Osteocyte (in vitro differentiated cells): ENCODE data around the gene DDI2. TPM values are rescaled to one million over a fixed set of nuclear protein-coding genes. Genes with fewer than 3 reads are reported as not detected.

Experiments used
- DNase-seq: peaks from one replicate; pipeline ENCODE4 v3.0.0; 2021; ENCODE audit warnings: mixed read lengths; ENCODE audit not compliant: unreplicated experiment; ENCODE audit errors: extremely low spot score
- H3K27ac Mint-ChIP-seq: one replicate; pipeline ENCODE4 v1.8.0; 2021; ENCODE audit warnings: mild to moderate bottlenecking, mixed read lengths; ENCODE audit not compliant: unreplicated experiment
- H3K27me3 Mint-ChIP-seq: one replicate; pipeline ENCODE4 v1.8.0; 2021; ENCODE audit warnings: mixed read lengths; ENCODE audit not compliant: unreplicated experiment
- H3K36me3 Mint-ChIP-seq: one replicate; pipeline ENCODE4 v1.8.0; 2021; ENCODE audit warnings: mixed read lengths; ENCODE audit not compliant: unreplicated experiment
- H3K4me1 Mint-ChIP-seq: one replicate; pipeline ENCODE4 v1.8.0; 2021; ENCODE audit warnings: mixed read lengths; ENCODE audit not compliant: unreplicated experiment
- H3K4me3 Mint-ChIP-seq: one replicate; pipeline ENCODE4 v1.8.0; 2021; ENCODE audit warnings: mild to moderate bottlenecking, moderate library complexity, mixed read lengths; ENCODE audit not compliant: unreplicated experiment
- H3K9me3 Mint-ChIP-seq: one replicate; pipeline ENCODE4 v1.8.0; 2021; ENCODE audit warnings: mixed read lengths; ENCODE audit not compliant: unreplicated experiment
- total RNA-seq: library from RNA; stranded (reverse); gene quantifications from 2 replicates; pipeline ENCODE4 v1.2.1, GENCODE V29; 2021
- TF ChIP-seq, protein P1 (sequence below): fragments of 200-600 bp; sonication (generic); IDR thresholded peaks from 2 replicates; pipeline ENCODE4 v1.5.0; 2021; ENCODE audit warnings: antibody characterized with exemption, mild to moderate bottlenecking, moderate library complexity

Gene DDI2
- total RNA-seq, 1 donor from 2014 or later, result 23.4 TPM

DNA sequence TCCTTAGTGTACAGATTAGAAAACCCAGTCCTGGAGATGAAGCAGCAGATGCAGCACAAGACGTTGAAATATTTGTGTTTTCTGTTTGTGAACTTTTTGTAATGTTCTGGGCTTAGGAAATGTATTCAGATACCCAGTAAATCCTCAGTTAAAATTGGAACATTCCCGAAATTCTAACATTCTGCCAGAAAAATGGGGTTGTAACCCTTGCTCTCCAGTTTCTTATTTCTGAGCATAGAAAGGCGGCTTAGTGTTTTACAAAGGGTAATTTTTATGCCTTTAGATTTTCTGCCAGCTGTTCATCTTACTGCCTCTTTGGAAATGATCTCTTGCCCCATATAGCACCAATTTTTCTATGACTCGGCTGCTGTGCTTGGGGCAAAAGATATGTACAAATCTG lies 20.6 kb downstream of the DDI2 start:
- Mint-ChIP-seq H3K27ac (no peak overlapping the region), H3K4me3 (no peak overlapping the region), H3K27me3 (no peaks in the 10 kb centered on the region), H3K4me1 (no peaks in the 10 kb centered on the region), H3K36me3 (peaks cover 41% of the 10 kb centered on the region), H3K9me3 (no peaks in the 10 kb centered on the region)
- no peak for DNase-seq
- TF ChIP-seq, protein P1, sequence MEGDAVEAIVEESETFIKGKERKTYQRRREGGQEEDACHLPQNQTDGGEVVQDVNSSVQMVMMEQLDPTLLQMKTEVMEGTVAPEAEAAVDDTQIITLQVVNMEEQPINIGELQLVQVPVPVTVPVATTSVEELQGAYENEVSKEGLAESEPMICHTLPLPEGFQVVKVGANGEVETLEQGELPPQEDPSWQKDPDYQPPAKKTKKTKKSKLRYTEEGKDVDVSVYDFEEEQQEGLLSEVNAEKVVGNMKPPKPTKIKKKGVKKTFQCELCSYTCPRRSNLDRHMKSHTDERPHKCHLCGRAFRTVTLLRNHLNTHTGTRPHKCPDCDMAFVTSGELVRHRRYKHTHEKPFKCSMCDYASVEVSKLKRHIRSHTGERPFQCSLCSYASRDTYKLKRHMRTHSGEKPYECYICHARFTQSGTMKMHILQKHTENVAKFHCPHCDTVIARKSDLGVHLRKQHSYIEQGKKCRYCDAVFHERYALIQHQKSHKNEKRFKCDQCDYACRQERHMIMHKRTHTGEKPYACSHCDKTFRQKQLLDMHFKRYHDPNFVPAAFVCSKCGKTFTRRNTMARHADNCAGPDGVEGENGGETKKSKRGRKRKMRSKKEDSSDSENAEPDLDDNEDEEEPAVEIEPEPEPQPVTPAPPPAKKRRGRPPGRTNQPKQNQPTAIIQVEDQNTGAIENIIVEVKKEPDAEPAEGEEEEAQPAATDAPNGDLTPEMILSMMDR, result no peak

DNA sequence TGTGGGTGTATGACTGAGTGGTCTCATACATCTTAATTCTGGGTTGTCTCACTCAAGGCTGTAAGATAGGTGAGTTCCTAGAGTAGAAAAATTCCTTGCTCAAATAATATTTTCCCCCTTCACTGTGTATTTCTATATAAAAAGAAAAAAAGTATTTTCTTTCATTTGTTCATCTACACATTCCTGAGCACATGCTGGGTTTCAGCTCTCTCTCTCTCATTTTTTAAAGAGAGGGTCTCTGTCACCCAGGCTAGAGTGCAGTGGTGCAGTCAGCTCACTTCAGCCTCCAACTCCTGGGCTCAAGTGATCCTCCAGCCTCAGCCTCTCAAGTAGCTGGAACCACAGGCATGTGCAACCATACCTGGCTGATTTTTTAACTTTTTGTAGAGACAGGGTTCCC lies 22.0 kb downstream of the DDI2 start:
- no peak for DNase-seq
- no peaks in the 10 kb centered on the region for H3K9me3 Mint-ChIP-seq
- TF ChIP-seq, protein P1, result no peak
- H3K27ac Mint-ChIP-seq, result no peak overlapping the region
- H3K36me3 Mint-ChIP-seq, result peaks cover 44% of the 10 kb centered on the region
- H3K4me1 Mint-ChIP-seq, result no peaks in the 10 kb centered on the region
- no peaks in the 10 kb centered on the region for H3K27me3 Mint-ChIP-seq
- H3K4me3 Mint-ChIP-seq, result no peak overlapping the region

DNA sequence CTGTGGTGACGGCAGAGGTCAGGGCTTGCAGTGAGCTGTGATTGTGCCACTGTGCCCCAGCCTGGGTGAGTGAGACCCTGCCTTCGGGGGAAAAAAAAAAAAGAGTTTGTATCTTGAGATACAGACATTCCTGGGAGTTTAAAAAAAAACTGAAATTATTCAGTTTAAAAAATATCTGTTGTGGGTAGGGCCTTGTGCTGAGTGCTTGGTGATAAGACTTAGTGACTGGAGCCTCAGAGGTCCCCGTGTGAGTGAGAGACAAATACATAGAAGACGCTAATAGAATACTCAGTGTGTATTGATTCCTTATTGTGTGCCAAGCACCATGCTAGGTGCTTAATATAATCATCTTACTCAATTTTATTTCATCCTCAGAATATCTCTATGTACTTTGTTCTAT lies 22.7 kb downstream of the DDI2 start:
- TF ChIP-seq, protein P1, result no peak
- no peak overlapping the region for H3K27ac Mint-ChIP-seq
- no peaks in the 10 kb centered on the region for H3K4me1 Mint-ChIP-seq
- H3K9me3 Mint-ChIP-seq, result no peaks in the 10 kb centered on the region
- H3K36me3 Mint-ChIP-seq, result peaks cover 41% of the 10 kb centered on the region
- no peak overlapping the region for H3K4me3 Mint-ChIP-seq
- no peak for DNase-seq
- H3K27me3 Mint-ChIP-seq, result no peaks in the 10 kb centered on the region

DNA sequence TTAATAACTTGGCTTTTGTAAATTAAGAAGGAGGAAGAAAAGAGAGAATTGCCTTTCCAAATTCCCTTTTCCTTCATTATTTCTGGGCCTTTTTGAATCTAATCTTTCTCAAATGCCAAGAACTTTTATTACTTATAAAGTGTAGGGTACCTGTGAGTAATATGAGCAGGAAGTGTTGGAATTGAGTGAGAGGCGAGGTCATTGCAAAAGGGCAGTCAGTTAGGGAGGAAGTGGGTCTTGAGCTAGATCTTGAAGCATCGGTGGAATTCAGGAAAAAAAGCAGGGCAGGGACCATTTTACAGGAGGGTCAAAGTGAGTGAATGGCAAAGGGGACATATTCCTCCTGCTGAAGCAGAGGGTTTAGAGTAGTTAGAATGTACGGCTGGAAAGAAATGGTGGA lies 23.4 kb downstream of the DDI2 start:
- H3K27me3 Mint-ChIP-seq, result no peaks in the 10 kb centered on the region
- H3K36me3 Mint-ChIP-seq, result peaks cover 44% of the 10 kb centered on the region
- H3K4me3 Mint-ChIP-seq, result no peak overlapping the region
- TF ChIP-seq, protein P1, result no peak
- no peaks in the 10 kb centered on the region for H3K4me1 Mint-ChIP-seq
- no peak overlapping the region for H3K27ac Mint-ChIP-seq
- no peak for DNase-seq
- no peaks in the 10 kb centered on the region for H3K9me3 Mint-ChIP-seq

DNA sequence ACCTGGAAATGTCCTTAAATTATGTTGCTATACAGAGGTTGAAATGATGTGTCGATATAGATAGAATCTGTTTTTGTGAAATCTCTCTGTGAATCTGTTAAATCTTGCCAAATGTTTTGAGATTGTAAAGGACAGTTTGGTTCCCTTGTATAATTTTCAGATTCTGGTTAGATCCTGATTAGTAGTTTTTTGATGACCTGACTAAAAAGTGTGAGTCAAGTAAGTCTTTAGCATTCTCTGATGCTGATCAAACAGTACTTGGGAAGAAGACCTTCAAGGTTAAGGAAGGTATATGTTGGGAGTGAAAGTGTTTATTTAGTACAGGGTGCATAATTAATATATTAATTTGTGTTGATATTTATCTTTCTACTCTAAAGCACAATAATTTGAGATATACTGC lies 32.7 kb downstream of the DDI2 start:
- Mint-ChIP-seq H3K9me3 (no peaks in the 10 kb centered on the region), H3K27ac (no peak overlapping the region), H3K4me1 (no peaks in the 10 kb centered on the region), H3K27me3 (no peaks in the 10 kb centered on the region), H3K4me3 (no peak overlapping the region), H3K36me3 (peaks cover 34% of the 10 kb centered on the region)
- no peak for DNase-seq
- TF ChIP-seq, protein P1, result no peak
